DND-41 (cell line): ENCODE results near the gene HMX1.

ENCODE experiments used
- ATAC-seq: fragments of 200-7000 bp; cut with Tn5 transposase; 3 replicates; pipeline ENCODE4 v1.9.1; 2021; ENCODE audit warnings: low read depth; ENCODE audit not compliant: insufficient read depth
- DNase-seq: peaks from one replicate; pipeline ENCODE4 v3.0.0-alpha.2; 2020
- H2AFZ ChIP-seq: 2 replicates; pipeline ENCODE4 v1.6.0; 2012; ENCODE audit warnings: low read depth, low read length
- H3K27ac ChIP-seq: 2 replicates; pipeline ENCODE4 v1.5.1; 2012; ENCODE audit warnings: low read length, inconsistent platforms
- H3K27me3 ChIP-seq: fragments of 200-600 bp; sonication (generic); 2 replicates; pipeline ENCODE4 v1.6.0; 2012; ENCODE audit warnings: low read length, mild to moderate bottlenecking, inconsistent platforms; ENCODE audit not compliant: insufficient read depth, poor library complexity
- H3K36me3 ChIP-seq: 2 replicates; pipeline ENCODE4 v1.5.1; 2012; ENCODE audit warnings: low read length, inconsistent platforms; ENCODE audit not compliant: insufficient read depth
- H3K4me1 ChIP-seq: 2 replicates; pipeline ENCODE4 v1.5.1; 2012; ENCODE audit warnings: mild to moderate bottlenecking, low read length; ENCODE audit not compliant: insufficient read depth
- H3K4me2 ChIP-seq: 2 replicates; pipeline ENCODE4 v1.6.0; 2012; ENCODE audit warnings: mild to moderate bottlenecking, moderate library complexity, low read length, inconsistent platforms; ENCODE audit not compliant: insufficient read depth
- H3K4me3 ChIP-seq, 2 experiments: fragments of 200-600 bp in 1 of 2; shearing (Covaris generic) in 1 of 2; 2 replicates each; pipeline ENCODE4 v1.5.1; 2012 to 2016; ENCODE audit warnings: inconsistent platforms in 2 of 2, low read length in 2 of 2, mild to moderate bottlenecking in 2 of 2, low read depth in 1 of 2, moderate library complexity in 1 of 2
- H3K79me2 ChIP-seq: 2 replicates; pipeline ENCODE4 v1.6.0; 2012; ENCODE audit warnings: low read length, inconsistent platforms; ENCODE audit not compliant: insufficient read depth
- H3K9ac ChIP-seq: 2 replicates; pipeline ENCODE4 v1.6.0; 2012; ENCODE audit warnings: low read depth, mild to moderate bottlenecking, inconsistent platforms, low read length, moderate library complexity
- H3K9me3 ChIP-seq: 2 replicates; pipeline ENCODE4 v1.5.1; 2012; ENCODE audit warnings: low read length, moderate library complexity, mild to moderate bottlenecking, inconsistent platforms; ENCODE audit not compliant: insufficient read depth, severe bottlenecking
- H4K20me1 ChIP-seq: 2 replicates; pipeline ENCODE4 v1.6.0; 2012; ENCODE audit warnings: low read length; ENCODE audit not compliant: insufficient read depth
- CTCF ChIP-seq: IDR thresholded peaks from 2 replicates; pipeline ENCODE4 v1.5.1; 2012; ENCODE audit warnings: borderline replicate concordance, low read length, moderate library complexity, mild to moderate bottlenecking; ENCODE audit not compliant: poor library complexity, severe bottlenecking; ENCODE audit errors: extremely low read depth
- EZH2 ChIP-seq: IDR thresholded peaks from 3 replicates; pipeline ENCODE4 v1.6.1; 2012; ENCODE audit warnings: borderline replicate concordance, low read depth, mild to moderate bottlenecking, moderate library complexity, low read length, inconsistent platforms; ENCODE audit not compliant: severe bottlenecking

The HMX1 gene

GRCh38 chr4:8876982-8877779 lies 5.5 kb upstream of the HMX1 start:
- Histone ChIP-seq H4K20me1 (no peaks in the 10 kb centered on the region), H3K4me3 (no peak overlapping the region), H3K27ac (no peak overlapping the region), H3K9me3 (no peaks in the 10 kb centered on the region), H3K4me1 (no peaks in the 10 kb centered on the region), H2AFZ (no peak overlapping the region), H3K9ac (no peak overlapping the region), H3K79me2 (no peaks in the 10 kb centered on the region), H3K4me2 (no peak overlapping the region), H3K36me3 (no peaks in the 10 kb centered on the region), H3K27me3 (peaks cover 4% of the 10 kb centered on the region)
- DNase-seq (no peak), ATAC-seq (no peak)
- TF ChIP-seq CTCF (no peak), EZH2 (no peak)

GRCh38 chr4:8874896-8875680 lies 3.4 kb upstream of the HMX1 start:
- Histone ChIP-seq H2AFZ (no peak overlapping the region), H3K9me3 (no peaks in the 10 kb centered on the region), H3K27me3 (peaks cover 4% of the 10 kb centered on the region), H3K4me1 (no peaks in the 10 kb centered on the region), H3K27ac (no peak overlapping the region), H3K4me2 (no peak overlapping the region), H3K79me2 (no peaks in the 10 kb centered on the region), H3K36me3 (no peaks in the 10 kb centered on the region), H3K4me3 (no peak overlapping the region), H3K9ac (no peak overlapping the region), H4K20me1 (no peaks in the 10 kb centered on the region)
- DNase-seq: no peak
- TF ChIP-seq CTCF (no peak), EZH2 (no peak)
- no peak for ATAC-seq

DNA sequence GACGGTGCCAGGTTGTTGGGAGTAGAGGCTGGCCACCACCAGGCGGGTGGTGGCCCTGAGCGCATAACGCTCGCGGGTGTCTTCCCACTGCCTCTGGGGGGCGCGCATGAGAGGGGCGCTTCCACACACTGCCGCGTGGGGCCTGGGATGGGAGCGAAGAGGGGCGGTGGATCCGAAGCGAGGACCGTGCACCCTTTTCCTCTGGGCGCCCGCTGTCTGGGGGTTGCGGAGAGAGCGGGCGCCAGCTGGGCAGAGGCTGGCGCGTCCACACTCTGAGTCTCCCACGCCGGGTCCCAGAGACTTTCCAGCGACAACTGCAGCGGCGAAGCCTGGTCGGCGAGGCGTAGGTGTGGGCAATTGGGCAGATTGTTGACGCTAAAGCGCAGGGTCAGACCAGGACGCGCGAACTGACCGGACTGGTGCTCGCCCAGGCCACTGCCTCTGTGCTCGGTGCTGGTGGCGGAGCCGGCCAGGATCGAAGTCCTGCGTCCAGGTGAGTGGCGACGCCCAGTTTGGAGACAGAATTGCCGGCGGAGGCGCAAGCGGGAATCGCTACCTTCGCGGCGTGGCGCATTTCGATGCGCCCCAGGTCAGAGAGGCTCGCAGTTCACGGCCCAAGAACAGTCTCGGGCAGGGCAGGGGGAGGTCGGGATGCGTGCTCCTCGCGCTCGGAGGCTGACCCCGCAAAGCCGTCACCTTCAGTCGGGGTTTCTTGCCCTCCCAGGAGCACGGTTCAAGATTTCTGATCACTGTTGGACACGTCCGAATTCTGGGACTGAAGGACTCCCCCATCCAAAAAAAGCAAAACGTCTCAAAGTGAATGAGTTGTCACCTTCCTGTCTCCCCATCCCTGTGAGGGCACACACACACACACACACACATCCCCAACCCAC lies 2.6 kb upstream of the HMX1 start:
- H3K27me3 ChIP-seq: peaks cover 4% of the 10 kb centered on the region
- H3K4me2 ChIP-seq: no peak overlapping the region
- H3K4me3 ChIP-seq: no peak overlapping the region
- H3K36me3 ChIP-seq: no peaks in the 10 kb centered on the region
- H3K4me1 ChIP-seq: no peaks in the 10 kb centered on the region
- no peak overlapping the region for H3K9ac ChIP-seq
- no peaks in the 10 kb centered on the region for H3K9me3 ChIP-seq
- no peaks in the 10 kb centered on the region for H4K20me1 ChIP-seq
- TF ChIP-seq EZH2 (no peak), CTCF (no peak)
- H2AFZ ChIP-seq: no peak overlapping the region
- no peaks in the 10 kb centered on the region for H3K79me2 ChIP-seq
- DNase-seq: no peak
- ATAC-seq: no peak
- H3K27ac ChIP-seq: no peak overlapping the region
